LoVo (cell line): Measurements from ENCODE around the gene PFKL.

ENCODE experiments used
- DNase-seq: peaks from one replicate; pipeline ENCODE4 v3.0.0-alpha.2; 2016; ENCODE audit warnings: low spot score

PFKL gene

GRCh38 chr21:44364151-44365053 lies 64.5 kb downstream of the PFKL start:
- DNase-seq, result no peak

GRCh38 chr21:44365251-44365966 lies 65.6 kb downstream of the PFKL start:
- no peak for DNase-seq

- DNase-seq, result no peak
Observed at GRCh38 chr21:44365967-44366585, 66.2 kb downstream of the PFKL start.

- DNase-seq, result no peak
Observed at GRCh38 chr21:44366586-44367211, 66.8 kb downstream of the PFKL start.

GRCh38 chr21:44368711-44369446 lies 69.0 kb downstream of the PFKL start:
- DNase-seq, result no peak

GRCh38 chr21:44370027-44370735 lies 70.3 kb downstream of the PFKL start:
- peak; percentile 15 for DNase-seq

GRCh38 chr21:44370786-44371410 lies 71.0 kb downstream of the PFKL start:
- DNase-seq, result no peak

- DNase-seq, result no peak
Observed at GRCh38 chr21:44371596-44371995, 71.7 kb downstream of the PFKL start.

- DNase-seq, result no peak
Observed at GRCh38 chr21:44372616-44373015, 72.8 kb downstream of the PFKL start.

GRCh38 chr21:44374601-44375280 lies 74.9 kb downstream of the PFKL start:
- DNase-seq, result no peak

GRCh38 chr21:44375281-44375651 lies 75.4 kb downstream of the PFKL start:
- no peak for DNase-seq

- DNase-seq, result no peak
Observed at GRCh38 chr21:44375761-44376241, 75.9 kb downstream of the PFKL start.

- no peak for DNase-seq
Observed at GRCh38 chr21:44376606-44377005, 76.8 kb downstream of the PFKL start.
